Measurements from ENCODE around the gene H2BK1. TPM values are rescaled to one million over a fixed set of nuclear protein-coding genes. Genes with fewer than 3 reads are reported as not detected.

H2BK1 gene
- total RNA-seq, 1 experiment from 2014 or later = not detected

DNA sequence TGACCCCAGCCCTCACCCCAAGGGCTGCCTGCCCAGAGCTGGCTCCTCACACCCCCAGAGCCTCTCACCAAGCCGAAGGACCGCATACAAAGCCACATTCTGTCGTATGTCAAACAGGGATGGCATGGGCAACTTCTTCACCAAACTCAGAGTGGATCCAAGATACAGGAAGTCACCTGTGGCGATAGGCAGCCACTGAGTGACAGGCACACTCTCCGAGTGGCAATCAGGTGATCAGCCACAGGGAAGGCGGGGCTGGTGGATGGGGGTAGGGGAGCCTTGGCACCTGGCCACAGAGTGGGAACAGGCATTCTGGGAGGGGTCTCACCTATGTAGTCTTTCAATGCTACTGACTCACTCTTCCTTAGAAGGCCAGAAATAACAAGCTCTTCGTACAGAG is 16.1 kb downstream of the H2BK1 start:
- no TSS peak for BruUV-seq (replicated peaks)
- Histone ChIP-seq H3K4me3 (ENCODE audit: low read depth in 2 of 2, low read length in 2 of 2) (no peak overlapping the region), H3K27ac (ENCODE audit: low read length) (no peak overlapping the region), H3K4me1 (ENCODE audit: control insufficient read depth, insufficient read depth, low read length) (no peaks in the 10 kb centered on the region), H3K9me3 (ENCODE audit: control insufficient read depth, insufficient read depth, low read depth, low read length) (no peaks in the 10 kb centered on the region), H3K27me3 (ENCODE audit: control insufficient read depth, insufficient read depth, low read length) (peaks cover 5% of the 10 kb centered on the region), H3K36me3 (ENCODE audit: control insufficient read depth, insufficient read depth, low read length) (no peaks in the 10 kb centered on the region)
- ChIA-PET POLR2A (interaction anchor here (0.6 kb wide), 1 partner anchor 154 kb away, joined by 10 read pairs; no protein-coding TSS in a partner anchor), CTCF (no interaction called here)
- TF ChIP-seq POLR2AphosphoS5 (IDR thresholded peaks at IDR 0.05; ENCODE audit: low read depth, low read length) = no peak
- TF ChIP-seq SIN3A (IDR thresholded peaks at IDR 0.05; ENCODE audit: borderline replicate concordance, insufficient read depth, low read depth, low read length) = no peak
- TF ChIP-seq TCF7L2 (IDR thresholded peaks at IDR 0.05; ENCODE audit: low read depth, low read length) = no peak
- TF ChIP-seq CTCF (IDR thresholded peaks at IDR 0.05) = no peak
- TF ChIP-seq, protein P1, sequence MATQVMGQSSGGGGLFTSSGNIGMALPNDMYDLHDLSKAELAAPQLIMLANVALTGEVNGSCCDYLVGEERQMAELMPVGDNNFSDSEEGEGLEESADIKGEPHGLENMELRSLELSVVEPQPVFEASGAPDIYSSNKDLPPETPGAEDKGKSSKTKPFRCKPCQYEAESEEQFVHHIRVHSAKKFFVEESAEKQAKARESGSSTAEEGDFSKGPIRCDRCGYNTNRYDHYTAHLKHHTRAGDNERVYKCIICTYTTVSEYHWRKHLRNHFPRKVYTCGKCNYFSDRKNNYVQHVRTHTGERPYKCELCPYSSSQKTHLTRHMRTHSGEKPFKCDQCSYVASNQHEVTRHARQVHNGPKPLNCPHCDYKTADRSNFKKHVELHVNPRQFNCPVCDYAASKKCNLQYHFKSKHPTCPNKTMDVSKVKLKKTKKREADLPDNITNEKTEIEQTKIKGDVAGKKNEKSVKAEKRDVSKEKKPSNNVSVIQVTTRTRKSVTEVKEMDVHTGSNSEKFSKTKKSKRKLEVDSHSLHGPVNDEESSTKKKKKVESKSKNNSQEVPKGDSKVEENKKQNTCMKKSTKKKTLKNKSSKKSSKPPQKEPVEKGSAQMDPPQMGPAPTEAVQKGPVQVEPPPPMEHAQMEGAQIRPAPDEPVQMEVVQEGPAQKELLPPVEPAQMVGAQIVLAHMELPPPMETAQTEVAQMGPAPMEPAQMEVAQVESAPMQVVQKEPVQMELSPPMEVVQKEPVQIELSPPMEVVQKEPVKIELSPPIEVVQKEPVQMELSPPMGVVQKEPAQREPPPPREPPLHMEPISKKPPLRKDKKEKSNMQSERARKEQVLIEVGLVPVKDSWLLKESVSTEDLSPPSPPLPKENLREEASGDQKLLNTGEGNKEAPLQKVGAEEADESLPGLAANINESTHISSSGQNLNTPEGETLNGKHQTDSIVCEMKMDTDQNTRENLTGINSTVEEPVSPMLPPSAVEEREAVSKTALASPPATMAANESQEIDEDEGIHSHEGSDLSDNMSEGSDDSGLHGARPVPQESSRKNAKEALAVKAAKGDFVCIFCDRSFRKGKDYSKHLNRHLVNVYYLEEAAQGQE (IDR thresholded peaks at IDR 0.05; ENCODE audit: insufficient read depth in 1 of 2, low read depth in 2 of 2, low read length in 1 of 2) = no peak
- ATAC-seq = no peak
- in situ Hi-C loops (cut with HindIII; ENCODE audit: low pct_unique_long_range_greater_than_20kb, low sequenced_read_pairs) (no loop called here), intact Hi-C loops (cut with micrococcal nuclease; ENCODE audit: unreplicated experiment) (no loop called here)
- DNase-seq (ENCODE audit: low read depth, low spot score) = no peak

DNA sequence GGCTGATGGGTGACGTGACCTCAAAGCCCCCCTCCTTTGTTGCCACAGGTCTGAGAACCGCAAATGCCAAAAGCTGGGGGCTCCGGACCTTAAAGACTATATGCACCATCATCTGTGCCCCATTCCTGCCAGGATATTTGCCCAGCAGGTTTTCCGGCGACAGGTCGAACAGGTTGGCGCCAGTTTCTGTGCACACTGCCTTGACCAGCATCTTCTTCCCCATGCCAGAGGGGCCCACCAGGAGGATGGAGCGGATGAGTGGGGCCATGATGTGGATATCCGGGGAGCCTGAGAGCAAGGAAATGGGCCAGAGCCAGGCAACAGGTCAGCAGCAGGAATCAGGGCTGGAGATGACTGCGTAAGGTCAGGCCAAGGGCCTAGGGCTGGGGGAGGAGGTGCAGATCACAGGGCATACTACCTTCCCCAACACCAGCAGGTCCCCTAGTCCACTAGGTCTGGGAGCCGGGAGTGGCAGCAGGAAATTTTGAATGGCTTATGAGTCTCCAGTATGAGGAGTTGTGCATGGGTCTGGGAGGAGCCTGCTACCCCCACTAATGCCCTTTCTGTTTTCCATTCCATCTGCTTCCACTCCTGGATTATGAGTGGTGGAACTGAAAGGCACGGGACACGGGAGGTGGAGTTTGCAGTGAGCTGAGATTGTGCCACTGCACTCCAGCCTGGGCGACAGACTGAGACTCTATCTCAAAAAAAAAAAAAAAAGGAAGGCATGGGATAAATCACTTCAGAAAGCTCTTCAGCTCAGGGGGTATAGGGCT is 16.9 kb downstream of the H2BK1 start:
- ChIA-PET POLR2A (no interaction called here), CTCF (no interaction called here)
- Histone ChIP-seq H3K36me3 (ENCODE audit: control insufficient read depth, insufficient read depth, low read length) (no peaks in the 10 kb centered on the region), H3K9me3 (ENCODE audit: control insufficient read depth, insufficient read depth, low read depth, low read length) (no peaks in the 10 kb centered on the region), H3K27me3 (ENCODE audit: control insufficient read depth, insufficient read depth, low read length) (peaks cover 5% of the 10 kb centered on the region), H3K27ac (ENCODE audit: low read length) (no peak overlapping the region), H3K4me3 (ENCODE audit: low read depth in 2 of 2, low read length in 2 of 2) (no peak overlapping the region), H3K4me1 (ENCODE audit: control insufficient read depth, insufficient read depth, low read length) (no peaks in the 10 kb centered on the region)
- ATAC-seq = no peak
- DNase-seq (ENCODE audit: low read depth, low spot score) = no peak
- no peak for TF ChIP-seq POLR2AphosphoS5 (IDR thresholded peaks at IDR 0.05; ENCODE audit: low read depth, low read length)
- no peak for TF ChIP-seq TCF7L2 (IDR thresholded peaks at IDR 0.05; ENCODE audit: low read depth, low read length)
- TF ChIP-seq SIN3A (IDR thresholded peaks at IDR 0.05; ENCODE audit: borderline replicate concordance, insufficient read depth, low read depth, low read length) = no peak
- no peak for TF ChIP-seq CTCF (IDR thresholded peaks at IDR 0.05)
- TF ChIP-seq, protein P1 (IDR thresholded peaks at IDR 0.05; ENCODE audit: insufficient read depth in 1 of 2, low read depth in 2 of 2, low read length in 1 of 2) = no peak
- intact Hi-C loops (cut with micrococcal nuclease; ENCODE audit: unreplicated experiment) (no loop called here), in situ Hi-C loops (cut with HindIII; ENCODE audit: low pct_unique_long_range_greater_than_20kb, low sequenced_read_pairs) (no loop called here)
- no TSS peak for BruUV-seq (replicated peaks)

All from Panc1 (cell line).